Activated CD8-positive, alpha-beta memory T cell treated with anti-CD3 and anti-CD28 coated beads, Interleukin-2, amount 10 ng/mL, durations not matched to agents 7 days and 5 days (primary cell): ENCODE measurements around the gene ANKRD31. TPM values are rescaled to one million over a fixed set of nuclear protein-coding genes. Genes with fewer than 3 reads are reported as not detected.

Experiments used
- ATAC-seq: fragments of 150-1000 bp; cut with Tn5 transposase; one replicate; pipeline ENCODE4 v1.10.0; 2021; ENCODE audit warnings: moderate library complexity
- CTCF ChIA-PET: fragments of 350-600 bp; sonication (Branson Sonifier 250); formaldehyde crosslinking; loops from one replicate; lab custom pipeline; 2021; ENCODE audit warnings: antibody characterized with exemption; lab: Charles Lee
- DNase-seq: peaks from one replicate; pipeline ENCODE4 v3.0.0-alpha.2; 2020
- H3K27ac Mint-ChIP-seq: one replicate; pipeline ENCODE4 v1.8.0; 2021; ENCODE audit warnings: mild to moderate bottlenecking, mixed read lengths
- H3K27me3 Mint-ChIP-seq: one replicate; pipeline ENCODE4 v1.8.0; 2021; ENCODE audit warnings: mixed read lengths
- H3K36me3 Mint-ChIP-seq: one replicate; pipeline ENCODE4 v1.8.0; 2021; ENCODE audit warnings: mild to moderate bottlenecking, mixed read lengths
- H3K4me1 Mint-ChIP-seq: one replicate; pipeline ENCODE4 v1.8.0; 2021; ENCODE audit warnings: mixed read lengths
- H3K4me3 Mint-ChIP-seq: one replicate; pipeline ENCODE4 v1.8.0; 2021; ENCODE audit warnings: mild to moderate bottlenecking, moderate library complexity, mixed read lengths
- H3K9me3 Mint-ChIP-seq: one replicate; pipeline ENCODE4 v1.8.0; 2022; ENCODE audit warnings: low read depth, mixed read lengths
- total RNA-seq, 2 experiments: library from RNA; stranded (reverse); gene quantifications; one replicate each; pipeline ENCODE4 v1.2.3, GENCODE V29; 2021

Gene ANKRD31
- total RNA-seq, 2 experiments from 2014 or later: 0.26 to 0.28 TPM

DNA sequence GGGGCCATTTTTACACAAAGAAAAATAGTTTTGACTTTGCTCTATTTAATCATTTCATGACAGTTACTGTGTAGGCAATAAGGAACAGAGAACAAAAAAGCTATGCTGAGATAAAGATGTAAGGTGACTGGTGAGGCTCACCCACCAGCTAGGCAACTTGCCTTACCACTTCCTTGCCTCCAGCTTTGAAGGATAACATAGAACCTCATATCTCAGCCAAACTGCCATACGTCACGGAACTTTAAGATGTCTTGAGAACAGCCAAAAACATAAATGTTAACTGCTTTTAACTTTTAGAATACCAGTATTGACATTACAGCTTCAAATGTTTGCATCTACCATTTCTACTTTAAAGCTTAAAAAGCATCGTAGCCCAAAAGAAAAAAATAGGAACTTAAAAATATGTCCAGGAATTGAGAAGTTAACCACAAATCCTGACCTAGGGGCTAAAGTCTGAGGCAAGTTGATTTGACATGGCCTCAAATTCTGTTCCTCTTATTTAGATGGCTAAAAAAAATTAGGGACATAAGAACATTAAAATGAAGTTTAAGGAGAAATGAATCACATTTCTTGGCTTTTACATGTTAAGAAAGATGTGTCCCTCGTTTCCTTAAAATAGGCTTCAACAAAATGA, 176.6 kb downstream of the ANKRD31 start:
- no peak overlapping the region for H3K4me3 Mint-ChIP-seq
- no peaks in the 10 kb centered on the region for H3K36me3 Mint-ChIP-seq
- no peak for DNase-seq
- CTCF ChIA-PET: interaction anchor here (2.5 kb wide), 1 partner anchor 10 kb away, joined by 13 read pairs; no protein-coding TSS in a partner anchor
- peaks cover 17% of the 10 kb centered on the region for H3K4me1 Mint-ChIP-seq
- no peak overlapping the region for H3K27ac Mint-ChIP-seq
- H3K9me3 Mint-ChIP-seq: no peaks in the 10 kb centered on the region
- ATAC-seq: peak; percentile 57
- peaks cover 16% of the 10 kb centered on the region for H3K27me3 Mint-ChIP-seq

DNA sequence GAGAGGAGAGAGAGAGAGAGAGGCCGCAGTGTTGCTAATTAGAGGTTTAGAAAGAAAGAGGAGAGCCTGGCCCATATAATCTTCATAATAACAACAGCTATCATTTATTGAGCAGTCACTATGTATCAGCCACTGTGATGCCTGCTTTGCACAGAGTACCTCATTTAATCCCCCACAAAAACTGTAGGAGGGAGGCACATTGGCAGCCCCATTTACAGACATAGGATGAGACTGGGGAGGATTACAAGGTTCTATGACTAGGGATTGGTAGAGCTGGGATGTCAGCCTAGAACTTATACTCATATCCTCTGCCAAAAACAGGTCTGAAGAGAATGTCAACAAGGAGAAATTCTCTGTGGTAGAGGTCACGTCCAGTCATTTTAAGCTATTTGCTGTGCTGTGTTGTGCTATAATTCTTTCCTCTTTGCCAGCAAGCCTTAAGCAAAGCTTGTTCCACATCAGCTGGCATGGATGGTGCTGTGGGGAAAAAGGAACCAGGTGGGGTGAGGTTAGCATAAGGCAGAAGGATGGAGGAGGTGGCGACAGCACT, 177.6 kb downstream of the ANKRD31 start:
- no peak overlapping the region for H3K4me3 Mint-ChIP-seq
- ATAC-seq (no peak), DNase-seq (no peak)
- peaks cover 26% of the 10 kb centered on the region for H3K27me3 Mint-ChIP-seq
- peaks cover 26% of the 10 kb centered on the region for H3K4me1 Mint-ChIP-seq
- CTCF ChIA-PET: interaction anchor here (2.5 kb wide), 1 partner anchor 9 kb away, joined by 13 read pairs; no protein-coding TSS in a partner anchor
- no peak overlapping the region for H3K27ac Mint-ChIP-seq
- H3K9me3 Mint-ChIP-seq: no peaks in the 10 kb centered on the region
- H3K36me3 Mint-ChIP-seq: no peaks in the 10 kb centered on the region

DNA sequence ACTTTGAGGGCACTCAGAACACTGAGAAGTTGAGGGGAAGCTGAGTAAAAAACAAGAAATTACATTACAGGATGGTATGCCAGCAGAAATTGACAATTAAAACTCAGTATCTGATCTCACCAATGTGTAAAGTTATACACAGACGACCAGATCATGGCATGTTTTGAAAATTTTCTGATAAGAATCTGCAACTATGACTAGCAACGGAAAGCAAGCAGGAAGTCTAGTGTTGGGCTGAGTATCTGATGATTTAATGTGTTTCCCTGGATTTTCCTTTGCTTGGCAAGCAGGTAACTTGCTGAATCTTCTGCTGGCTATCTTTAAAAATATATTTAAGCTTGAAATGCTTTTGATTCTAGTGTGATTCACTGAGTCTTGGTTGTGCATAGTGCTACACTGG, 179.1 kb downstream of the ANKRD31 start:
- ATAC-seq (no peak), DNase-seq (no peak)
- H3K9me3 Mint-ChIP-seq: no peaks in the 10 kb centered on the region
- no peak overlapping the region for H3K27ac Mint-ChIP-seq
- H3K4me1 Mint-ChIP-seq: peaks cover 27% of the 10 kb centered on the region
- CTCF ChIA-PET: interaction anchor here (2.0 kb wide), 1 partner anchor 179 kb away, joined by 5 read pairs; the partner anchor contains the start of gene ANKRD31
- H3K36me3 Mint-ChIP-seq: no peaks in the 10 kb centered on the region
- H3K4me3 Mint-ChIP-seq: no peak overlapping the region
- H3K27me3 Mint-ChIP-seq: peaks cover 31% of the 10 kb centered on the region

DNA sequence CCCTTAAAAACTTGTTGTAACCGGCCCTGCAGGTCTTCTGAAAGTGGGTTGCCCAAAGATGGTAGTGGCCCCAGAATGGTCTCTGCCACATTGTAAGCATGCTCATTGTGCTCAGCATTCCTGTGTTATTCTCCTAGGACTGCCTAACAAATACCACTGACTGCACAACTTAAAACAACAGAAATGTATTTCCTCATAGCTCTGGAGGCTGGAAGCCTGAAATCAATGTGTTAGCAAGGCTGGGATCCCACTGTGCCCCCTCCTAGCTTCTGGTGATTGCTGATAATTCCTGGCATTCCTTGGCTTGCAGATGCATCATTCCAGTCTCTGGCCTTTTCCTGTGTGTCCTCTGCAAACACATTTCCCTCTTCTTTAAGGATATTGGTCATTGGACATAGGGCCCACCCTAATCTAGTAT, 180.9 kb downstream of the ANKRD31 start:
- no peak for DNase-seq
- no peak for ATAC-seq
- Mint-ChIP-seq H3K4me3 (no peak overlapping the region), H3K9me3 (no peaks in the 10 kb centered on the region), H3K4me1 (peaks cover 42% of the 10 kb centered on the region), H3K27me3 (peaks cover 47% of the 10 kb centered on the region), H3K27ac (no peak overlapping the region), H3K36me3 (no peaks in the 10 kb centered on the region)
- CTCF ChIA-PET: interaction anchor here (0.6 kb wide), 1 partner anchor 1045 kb away, joined by 3 read pairs; no protein-coding TSS in a partner anchor

DNA sequence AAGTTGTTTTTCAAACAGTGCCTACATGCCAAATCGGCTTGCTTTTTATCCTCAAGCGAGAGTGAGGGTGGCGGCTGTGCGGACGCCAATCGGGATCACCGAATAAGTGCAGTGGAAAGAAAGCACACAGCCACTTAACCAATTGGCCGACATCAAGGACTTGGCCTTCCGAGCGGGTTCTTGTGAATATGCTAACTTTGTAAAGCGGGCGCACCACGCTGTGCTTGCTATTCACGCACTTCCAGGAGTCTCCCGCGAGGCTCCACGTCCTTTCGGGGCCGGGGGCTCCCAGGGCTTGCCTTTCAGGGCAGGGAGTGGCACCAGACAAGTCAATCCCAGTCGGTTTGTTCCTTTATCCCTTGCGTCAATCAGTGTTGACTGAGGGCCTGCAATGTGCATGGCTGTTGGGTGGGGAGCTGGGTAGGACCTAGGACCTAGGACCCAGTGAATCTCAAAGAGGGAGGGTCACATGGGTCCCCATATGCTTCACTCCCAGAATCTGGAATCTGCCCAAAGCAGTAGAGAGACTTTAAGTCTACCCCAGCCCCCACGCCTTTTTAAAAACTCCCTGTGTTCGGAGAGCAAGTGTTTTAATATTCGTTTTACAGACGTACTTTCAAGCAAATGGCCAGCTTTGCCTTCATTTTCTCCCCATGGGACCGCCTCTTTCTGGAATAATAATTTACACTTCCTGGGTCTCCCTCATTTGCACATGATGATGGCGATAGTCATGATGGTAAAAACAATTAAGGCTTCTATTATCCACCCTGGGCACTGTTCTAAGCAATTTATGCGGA, 182.3 kb downstream of the ANKRD31 start:
- Mint-ChIP-seq H3K4me3 (peak overlapping the region; percentile 78), H3K27me3 (peaks cover 47% of the 10 kb centered on the region), H3K27ac (peak overlapping the region; percentile 44), H3K4me1 (peaks cover 49% of the 10 kb centered on the region), H3K36me3 (no peaks in the 10 kb centered on the region), H3K9me3 (no peaks in the 10 kb centered on the region)
- CTCF ChIA-PET: interaction anchor here (0.9 to 3.4 kb wide), 3 partner anchors 16 to 182 kb away, joined by 3 to 21 read pairs (median 3); partner anchors contain the start of gene ANKRD31
- DNase-seq (no peak), ATAC-seq (no peak)

DNA sequence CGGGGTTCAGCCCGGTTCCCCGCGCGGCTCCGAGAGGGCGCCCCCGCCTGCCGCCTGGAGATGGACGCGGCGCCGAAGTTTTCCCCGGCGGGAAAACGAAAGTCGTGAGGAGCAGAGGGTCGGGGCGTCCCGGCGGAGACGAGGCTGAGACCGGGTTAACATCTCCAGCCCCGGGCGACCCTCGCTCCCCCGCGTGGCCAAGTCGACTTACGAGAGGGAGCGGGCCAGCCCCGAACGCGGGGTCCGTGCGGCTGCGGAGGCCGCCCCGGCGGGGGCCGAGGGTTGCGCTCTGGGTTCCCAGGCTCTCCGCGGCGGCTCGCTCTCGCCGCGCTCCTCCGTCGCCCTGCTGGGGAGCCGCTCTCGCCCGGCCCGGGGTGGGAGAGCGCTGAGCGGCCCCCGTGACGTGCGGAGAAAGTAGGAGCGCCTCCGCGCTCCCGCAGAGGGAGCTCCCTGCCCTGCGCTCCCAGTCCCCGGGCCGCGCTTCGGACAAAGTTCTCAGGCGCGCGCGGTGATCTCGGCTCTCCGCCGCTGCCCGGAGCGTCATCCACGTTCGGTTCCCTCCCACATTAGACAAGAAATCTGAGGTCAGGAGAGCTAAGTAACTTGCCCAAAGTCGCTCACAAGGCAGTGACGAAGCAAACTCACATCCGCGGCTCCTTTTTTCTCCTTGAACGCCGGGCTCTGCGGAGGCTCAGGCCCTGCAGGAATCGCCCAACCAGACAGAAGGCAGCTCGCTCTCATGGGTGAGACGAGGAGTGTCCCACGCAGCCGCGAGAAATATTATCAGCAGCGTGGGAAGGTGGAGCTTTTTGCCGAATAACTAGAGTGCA, 183.2 kb downstream of the ANKRD31 start:
- Mint-ChIP-seq H3K36me3 (no peaks in the 10 kb centered on the region), H3K9me3 (no peaks in the 10 kb centered on the region), H3K27ac (peak overlapping the region; percentile 44), H3K4me3 (peak overlapping the region; percentile 78), H3K4me1 (peaks cover 56% of the 10 kb centered on the region), H3K27me3 (peaks cover 44% of the 10 kb centered on the region)
- CTCF ChIA-PET: interaction anchor here (0.9 to 3.4 kb wide), 4 partner anchors 11 to 183 kb away, joined by 3 to 21 read pairs (median 4); partner anchors contain the start of gene ANKRD31
- DNase-seq (peak; percentile 58), ATAC-seq (peak; percentile 50)

DNA sequence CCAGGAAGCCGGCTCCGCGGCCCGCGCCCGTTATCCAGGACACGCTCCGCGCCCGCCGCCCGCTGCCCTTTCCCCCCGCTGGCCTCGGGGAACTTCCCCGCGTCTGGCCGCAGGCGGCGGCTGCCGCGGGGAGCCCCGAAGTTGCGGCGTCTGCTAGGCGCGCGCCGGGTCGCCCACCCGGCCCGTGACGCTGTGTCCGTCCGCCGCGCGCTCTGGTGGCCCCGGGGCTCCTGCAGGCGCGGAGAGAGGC, 183.7 kb downstream of the ANKRD31 start:
- H3K27me3 Mint-ChIP-seq: peaks cover 44% of the 10 kb centered on the region
- no peaks in the 10 kb centered on the region for H3K9me3 Mint-ChIP-seq
- DNase-seq: no peak
- H3K36me3 Mint-ChIP-seq: no peaks in the 10 kb centered on the region
- peaks cover 61% of the 10 kb centered on the region for H3K4me1 Mint-ChIP-seq
- H3K4me3 Mint-ChIP-seq: peak overlapping the region; percentile 67
- H3K27ac Mint-ChIP-seq: no peak overlapping the region
- CTCF ChIA-PET: interaction anchor here (1.4 to 3.4 kb wide), 3 partner anchors 11 to 184 kb away, joined by 3 to 21 read pairs (median 4); partner anchors contain the start of gene ANKRD31
- no peak for ATAC-seq

DNA sequence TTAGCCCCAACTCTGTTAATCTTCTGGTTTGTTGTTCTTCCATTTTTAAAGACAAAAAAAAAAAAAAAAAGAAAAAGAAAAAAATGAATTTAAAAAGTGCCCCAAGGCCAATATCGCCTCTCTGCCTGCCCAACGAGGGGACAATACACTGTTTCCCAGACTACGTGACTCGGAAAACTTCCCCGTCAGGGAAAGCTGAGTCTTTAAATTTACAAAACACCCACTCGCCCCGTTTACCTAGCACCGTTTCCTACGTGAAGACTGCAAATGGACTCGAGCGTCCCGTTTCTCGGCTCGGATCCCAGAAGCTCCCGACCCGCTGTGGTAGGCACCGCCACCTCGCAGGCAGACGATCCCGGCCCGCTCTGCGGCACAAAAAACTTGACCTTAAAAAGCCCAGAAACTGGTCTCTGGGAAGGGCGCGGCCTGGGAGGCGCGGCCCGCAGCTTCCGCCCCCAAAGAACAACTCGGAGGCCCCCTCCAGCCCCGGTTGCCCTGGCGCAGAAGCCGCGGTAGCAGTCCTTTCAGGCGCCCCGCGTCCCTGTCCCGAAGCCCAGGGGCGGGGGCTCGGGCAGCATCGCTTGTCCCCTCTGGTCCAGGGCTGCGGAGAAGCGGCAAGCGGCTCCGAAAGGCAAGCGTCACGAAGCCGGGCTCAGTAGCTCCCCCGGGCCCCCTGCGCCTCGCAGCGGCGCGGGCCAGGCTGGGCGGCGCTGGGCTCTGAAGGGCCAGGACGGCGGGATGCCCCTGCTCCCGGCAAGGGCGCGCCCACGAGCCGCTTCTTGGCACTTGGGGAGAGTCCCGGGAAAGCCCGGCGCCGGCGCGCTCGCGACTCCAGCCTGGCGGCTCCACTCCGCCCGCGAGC, 184.3 kb downstream of the ANKRD31 start, which contains the start of gene GCNT4:
GCNT4 (minus strand) TSS at position 367 of the 862 bp plus-strand sequence. CDS start 22,521 bp downstream, outside the sequence.
- peaks cover 60% of the 10 kb centered on the region for H3K4me1 Mint-ChIP-seq
- peak within 1 kb of the TSS; percentile 67 for H3K27ac Mint-ChIP-seq
- no peaks in the 10 kb centered on the region for H3K9me3 Mint-ChIP-seq
- CTCF ChIA-PET: interaction anchor here (0.7 to 3.4 kb wide), 5 partner anchors 11 to 494 kb away, joined by 3 to 21 read pairs (median 4); partner anchors contain the start of gene ANKRD31
- peak; percentile 51 for DNase-seq
- H3K27me3 Mint-ChIP-seq: peaks cover 44% of the 10 kb centered on the region
- ATAC-seq: peak; percentile 49
- no peaks in the 10 kb centered on the region for H3K36me3 Mint-ChIP-seq
- H3K4me3 Mint-ChIP-seq: peak within 1 kb of the TSS; percentile 79

DNA sequence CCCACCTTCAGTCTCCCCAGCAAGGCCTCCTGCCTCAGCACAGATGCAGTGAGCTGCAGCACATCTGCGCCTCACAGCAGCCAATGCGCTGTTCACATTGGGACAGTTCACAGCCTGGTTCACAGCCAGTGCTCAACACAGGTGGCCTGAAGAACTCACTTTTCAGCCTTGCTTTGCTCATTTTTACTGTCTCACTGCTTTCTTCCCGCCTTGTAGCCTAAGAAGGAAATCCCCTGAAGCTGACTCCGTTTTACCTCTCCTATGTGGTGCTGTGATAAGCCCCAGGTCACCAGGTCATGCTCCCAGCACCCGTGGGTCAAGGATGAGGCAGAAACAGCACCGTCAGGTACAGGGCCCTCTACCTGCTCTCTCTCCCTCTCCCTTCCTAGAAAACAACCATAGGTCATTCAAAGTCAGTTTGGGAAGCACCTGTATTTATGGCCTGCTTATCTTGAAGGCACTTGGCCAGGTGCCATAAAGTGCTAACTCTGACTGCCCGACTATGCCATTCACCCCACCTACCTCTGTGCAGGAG, 185.4 kb downstream of the ANKRD31 start:
- Mint-ChIP-seq H3K9me3 (no peaks in the 10 kb centered on the region), H3K4me3 (peak overlapping the region; percentile 79), H3K27me3 (peaks cover 41% of the 10 kb centered on the region), H3K4me1 (peaks cover 58% of the 10 kb centered on the region), H3K36me3 (no peaks in the 10 kb centered on the region), H3K27ac (no peak overlapping the region)
- no peak for DNase-seq
- ATAC-seq: no peak
- CTCF ChIA-PET: interaction anchor here (1.7 to 3.4 kb wide), 2 partner anchors 16 to 186 kb away, joined by 3 to 21 read pairs; partner anchors contain the start of gene ANKRD31

DNA sequence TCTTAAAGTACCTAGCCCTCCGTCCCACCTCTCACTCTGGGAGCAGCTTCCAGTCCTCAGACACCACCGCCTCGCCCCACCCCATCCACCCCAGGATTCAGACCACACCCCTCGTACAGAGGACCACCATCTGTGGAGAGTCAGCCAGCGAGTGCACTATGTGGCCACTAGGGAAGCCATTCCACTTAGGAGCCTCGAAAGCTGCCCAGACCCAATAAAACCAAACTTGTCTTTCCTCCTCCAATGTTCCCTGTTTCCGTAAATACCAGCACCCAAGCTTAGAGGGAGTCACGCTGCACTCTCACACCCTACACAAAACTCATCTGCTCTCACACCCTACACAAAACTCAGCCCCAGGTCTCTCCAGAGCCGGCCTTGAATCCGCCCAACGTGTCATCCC, 186.3 kb downstream of the ANKRD31 start:
- peaks cover 33% of the 10 kb centered on the region for H3K27me3 Mint-ChIP-seq
- CTCF ChIA-PET: interaction anchor here (0.6 to 3.0 kb wide), 15 partner anchors 9 to 1204 kb away, joined by 3 to 22 read pairs (median 3); partner anchors contain the start of genes ANKRD31, GFM2 and NSA2
- no peak for ATAC-seq
- H3K36me3 Mint-ChIP-seq: peaks cover 3% of the 10 kb centered on the region
- H3K9me3 Mint-ChIP-seq: no peaks in the 10 kb centered on the region
- H3K4me1 Mint-ChIP-seq: peaks cover 59% of the 10 kb centered on the region
- no peak for DNase-seq
- H3K27ac Mint-ChIP-seq: no peak overlapping the region
- no peak overlapping the region for H3K4me3 Mint-ChIP-seq

DNA sequence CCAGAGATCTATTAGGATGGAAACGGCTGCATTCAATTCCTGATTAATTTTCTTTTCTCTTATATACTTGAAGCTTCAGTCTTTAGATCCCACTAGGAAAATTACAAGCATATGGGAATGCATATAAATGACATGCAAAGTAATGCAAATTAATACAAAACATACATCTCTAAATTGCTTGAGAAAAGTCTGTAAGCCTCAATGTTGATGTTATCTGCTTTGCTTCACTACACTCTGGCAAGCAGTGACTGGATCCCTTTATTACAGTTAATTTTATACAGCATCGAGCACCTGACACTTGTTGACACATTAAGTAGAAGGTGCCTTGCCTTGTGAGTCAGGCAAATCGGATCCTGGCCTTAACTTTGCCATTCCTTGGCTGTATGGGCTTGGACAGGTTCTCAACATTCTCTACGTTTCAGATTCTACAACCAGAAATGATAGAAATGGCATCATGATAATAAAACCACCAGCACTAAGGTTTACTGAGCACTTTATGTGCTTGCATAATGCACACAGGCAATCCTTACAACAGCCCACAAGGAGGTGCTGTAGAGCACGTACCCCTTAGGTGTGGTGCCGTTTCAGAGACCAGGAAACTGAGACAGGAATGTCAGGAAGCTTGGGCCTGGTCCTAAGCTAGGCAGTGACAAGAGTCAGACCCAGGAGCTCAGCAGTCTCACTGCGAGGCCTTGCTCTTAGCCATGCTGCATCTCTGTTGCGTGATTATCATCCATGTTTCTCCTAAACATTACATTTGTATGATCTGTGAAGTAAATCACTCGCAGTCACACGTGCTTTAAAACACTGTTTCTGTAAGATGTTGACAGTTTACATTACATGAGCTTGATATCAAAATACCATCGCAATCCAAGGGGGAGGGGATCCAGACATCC, 187.0 kb downstream of the ANKRD31 start:
- Mint-ChIP-seq H3K36me3 (peaks cover 3% of the 10 kb centered on the region), H3K9me3 (no peaks in the 10 kb centered on the region), H3K4me3 (peak overlapping the region; percentile 4), H3K27ac (peak overlapping the region; percentile 8), H3K27me3 (peaks cover 27% of the 10 kb centered on the region), H3K4me1 (peaks cover 63% of the 10 kb centered on the region)
- peak; percentile 29 for ATAC-seq
- DNase-seq: peak; percentile 77
- CTCF ChIA-PET: interaction anchor here (0.6 to 3.0 kb wide), 16 partner anchors 8 to 1205 kb away, joined by 3 to 22 read pairs (median 3); partner anchors contain the start of genes ANKRD31, GFM2 and NSA2
